Karpas-422 (cell line): ENCODE results near the gene CLDN5. TPM values are rescaled to one million over a fixed set of nuclear protein-coding genes. Genes with fewer than 3 reads are reported as not detected.
"Not testable (repeated sequence)": the region's sequence is repeated elsewhere in the genome, so short reads cannot be mapped to it uniquely, and the experiment has no call there.

Experiments
- DNase-seq: peaks from one replicate; pipeline ENCODE4 v3.0.0-alpha.2; 2015
- H2AFZ ChIP-seq: fragments of 200-600 bp; sonication (generic); 2 replicates; pipeline ENCODE4 v1.6.1; 2014; ENCODE audit warnings: antibody characterized with exemption, low read length, mixed read lengths
- H3K27ac ChIP-seq: fragments of 200-600 bp; sonication (generic); 2 replicates; pipeline ENCODE4 v1.5.1; 2014; ENCODE audit warnings: mild to moderate bottlenecking, low read length, moderate library complexity
- H3K27me3 ChIP-seq: fragments of 200-600 bp; sonication (generic); 2 replicates; pipeline ENCODE4 v1.6.1; 2014; ENCODE audit warnings: low read length, mixed read lengths
- H3K36me3 ChIP-seq: fragments of 200-600 bp; sonication (generic); 2 replicates; pipeline ENCODE4 v1.6.1; 2014; ENCODE audit warnings: low read length, mixed read lengths; ENCODE audit not compliant: insufficient read depth
- H3K4me1 ChIP-seq: fragments of 200-600 bp; sonication (generic); 2 replicates; pipeline ENCODE4 v1.6.1; 2014; ENCODE audit warnings: mild to moderate bottlenecking, low read length, mixed read lengths
- H3K4me2 ChIP-seq: fragments of 200-600 bp; sonication (generic); 2 replicates; pipeline ENCODE4 v1.6.1; 2014; ENCODE audit warnings: low read length, low read depth, mild to moderate bottlenecking; ENCODE audit not compliant: poor library complexity, severe bottlenecking
- H3K4me3 ChIP-seq: fragments of 200-600 bp; sonication (generic); 2 replicates; pipeline ENCODE4 v1.5.1; 2014; ENCODE audit warnings: mild to moderate bottlenecking, antibody characterized with exemption, low read length, mixed read lengths
- H3K79me2 ChIP-seq: fragments of 200-600 bp; sonication (generic); 2 replicates; pipeline ENCODE4 v1.6.1; 2014; ENCODE audit warnings: mild to moderate bottlenecking, low read length, mixed read lengths
- H3K9ac ChIP-seq: fragments of 200-600 bp; sonication (generic); 2 replicates; pipeline ENCODE4 v1.6.0; 2014; ENCODE audit warnings: low read length
- H3K9me2 ChIP-seq: fragments of 200-600 bp; sonication (generic), shearing (Covaris generic); replicated peaks from 2 replicates; pipeline ENCODE4 v1.6.0; 2014; ENCODE audit warnings: mild to moderate bottlenecking, low read length, moderate library complexity; ENCODE audit not compliant: insufficient read depth
- H3K9me3 ChIP-seq: fragments of 300-700, 200-600 bp; sonication (generic); 2 replicates; pipeline ENCODE4 v1.6.1; 2014; ENCODE audit warnings: low read length, mixed read lengths
- H4K20me1 ChIP-seq: fragments of 200-600 bp; sonication (generic); 2 replicates; pipeline ENCODE4 v1.6.1; 2014; ENCODE audit warnings: mild to moderate bottlenecking, antibody characterized with exemption, low read length, low read depth; ENCODE audit not compliant: insufficient read depth
- total RNA-seq: library from RNA; depleted of rRNA; stranded (reverse); fragments of >200 nt; shearing (Covaris generic); gene quantifications from 2 replicates; pipeline ENCODE4 v1.2.3, GENCODE V29; 2014; ENCODE audit warnings: low replicate concordance

Gene CLDN5
- total RNA-seq, 1 experiment from 2014 or later = not detected

- Histone ChIP-seq H2AFZ (no peak overlapping the region), H3K36me3 (no peaks in the 10 kb centered on the region), H3K9me3 (peaks cover 5% of the 10 kb centered on the region; the same call in 1 of the 2 replicates), H3K4me3 (no peak overlapping the region), H3K4me1 (no peaks in the 10 kb centered on the region), H4K20me1 (no peaks in the 10 kb centered on the region), H3K27ac (no peak overlapping the region), H3K9me2 (no peaks in the 10 kb centered on the region), H3K9ac (no peak overlapping the region), H3K4me2 (no peak overlapping the region), H3K27me3 (no peaks in the 10 kb centered on the region), H3K79me2 (no peaks in the 10 kb centered on the region)
- no peak for DNase-seq
Observed at GRCh38 chr22:19553201-19553600, 29.0 kb upstream of the CLDN5 start.

- Histone ChIP-seq H3K9ac (no peak overlapping the region), H3K9me3 (peaks cover 5% of the 10 kb centered on the region; the same call in 1 of the 2 replicates), H3K79me2 (no peaks in the 10 kb centered on the region), H3K9me2 (no peaks in the 10 kb centered on the region), H3K36me3 (no peaks in the 10 kb centered on the region), H3K27ac (no peak overlapping the region), H3K4me3 (no peak overlapping the region), H4K20me1 (no peaks in the 10 kb centered on the region), H3K4me2 (no peak overlapping the region), H3K27me3 (no peaks in the 10 kb centered on the region), H2AFZ (no peak overlapping the region), H3K4me1 (no peaks in the 10 kb centered on the region)
- DNase-seq = no peak
Observed at GRCh38 chr22:19550382-19550781, 26.2 kb upstream of the CLDN5 start.

- Histone ChIP-seq H4K20me1 (no peaks in the 10 kb centered on the region), H3K36me3 (no peaks in the 10 kb centered on the region), H2AFZ (no peak overlapping the region), H3K9ac (no peak overlapping the region), H3K79me2 (no peaks in the 10 kb centered on the region), H3K4me3 (no peak overlapping the region), H3K9me2 (no peaks in the 10 kb centered on the region), H3K9me3 (peaks cover 5% of the 10 kb centered on the region; the same call in 1 of the 2 replicates), H3K4me2 (no peak overlapping the region), H3K4me1 (no peaks in the 10 kb centered on the region), H3K27me3 (no peaks in the 10 kb centered on the region), H3K27ac (no peak overlapping the region)
- DNase-seq = no peak
Observed at GRCh38 chr22:19549428-19549827, 25.2 kb upstream of the CLDN5 start.

GRCh38 chr22:19548964-19549363 is 24.8 kb upstream of the CLDN5 start:
- Histone ChIP-seq H3K4me3 (no peak overlapping the region), H3K9me3 (peaks cover 5% of the 10 kb centered on the region; the same call in 1 of the 2 replicates), H3K36me3 (no peaks in the 10 kb centered on the region), H4K20me1 (no peaks in the 10 kb centered on the region), H3K4me2 (no peak overlapping the region), H3K9me2 (no peaks in the 10 kb centered on the region), H3K27me3 (no peaks in the 10 kb centered on the region), H3K4me1 (no peaks in the 10 kb centered on the region), H3K79me2 (no peaks in the 10 kb centered on the region), H2AFZ (no peak overlapping the region), H3K9ac (no peak overlapping the region), H3K27ac (no peak overlapping the region)
- no peak for DNase-seq

GRCh38 chr22:19548427-19548826 is 24.2 kb upstream of the CLDN5 start:
- H3K27ac ChIP-seq = not testable (repeated sequence)

GRCh38 chr22:19547620-19548019 is 23.4 kb upstream of the CLDN5 start:
- H3K27me3 ChIP-seq = no peaks in the 10 kb centered on the region
- no peak overlapping the region for H3K27ac ChIP-seq
- no peaks in the 10 kb centered on the region for H3K9me2 ChIP-seq
- H3K36me3 ChIP-seq = no peaks in the 10 kb centered on the region
- H2AFZ ChIP-seq = no peak overlapping the region
- H3K9me3 ChIP-seq = no peaks in the 10 kb centered on the region
- no peaks in the 10 kb centered on the region for H3K4me1 ChIP-seq
- no peak overlapping the region for H3K4me2 ChIP-seq
- no peak overlapping the region for H3K4me3 ChIP-seq
- H3K79me2 ChIP-seq = no peaks in the 10 kb centered on the region
- DNase-seq = no peak
- no peak overlapping the region for H3K9ac ChIP-seq
- no peaks in the 10 kb centered on the region for H4K20me1 ChIP-seq

More at GRCh38 chr22:19548427-19548826, 24.2 kb upstream of the CLDN5 start:
- H3K36me3 ChIP-seq, H3K27me3 ChIP-seq, H3K9me2 ChIP-seq, H4K20me1 ChIP-seq, H2AFZ ChIP-seq, DNase-seq, H3K9ac ChIP-seq, H3K4me2 ChIP-seq, H3K9me3 ChIP-seq, H3K4me1 ChIP-seq, H3K4me3 ChIP-seq, H3K79me2 ChIP-seq: not testable (repeated sequence)

GRCh38 chr22:19546680-19547079 is 22.5 kb upstream of the CLDN5 start:
- no peak overlapping the region for H3K27ac ChIP-seq
- H3K9ac ChIP-seq = no peak overlapping the region
- H3K36me3 ChIP-seq = no peaks in the 10 kb centered on the region
- no peaks in the 10 kb centered on the region for H3K9me2 ChIP-seq
- no peak overlapping the region for H3K4me3 ChIP-seq
- no peaks in the 10 kb centered on the region for H3K4me1 ChIP-seq
- H3K9me3 ChIP-seq = no peaks in the 10 kb centered on the region
- H3K4me2 ChIP-seq = no peak overlapping the region
- no peaks in the 10 kb centered on the region for H3K79me2 ChIP-seq
- no peak for DNase-seq
- no peaks in the 10 kb centered on the region for H4K20me1 ChIP-seq
- H2AFZ ChIP-seq = no peak overlapping the region
- H3K27me3 ChIP-seq = no peaks in the 10 kb centered on the region

GRCh38 chr22:19545935-19546207 is 21.7 kb upstream of the CLDN5 start:
- Histone ChIP-seq H3K36me3 (no peaks in the 10 kb centered on the region), H3K9ac (no peak overlapping the region), H2AFZ (no peak overlapping the region)

More at GRCh38 chr22:19545935-19546207, 21.7 kb upstream of the CLDN5 start:
- Histone ChIP-seq H3K9me2 (no peaks in the 10 kb centered on the region), H3K4me2 (no peak overlapping the region), H3K27me3 (no peaks in the 10 kb centered on the region), H3K9me3 (no peaks in the 10 kb centered on the region), H3K4me1 (no peaks in the 10 kb centered on the region), H4K20me1 (no peaks in the 10 kb centered on the region), H3K79me2 (no peaks in the 10 kb centered on the region), H3K4me3 (no peak overlapping the region), H3K27ac (no peak overlapping the region)
- DNase-seq = no peak
